C4-2B (cell line): ENCODE measurements around the gene ACVR2A.

ENCODE experiments used
- CTCF ChIP-seq: fragments of 450-650 bp; conservative IDR thresholded peaks from 2 replicates; pipeline ENCODE4 v1.5.1; 2017; ENCODE audit warnings: mild to moderate bottlenecking
- ZFX ChIP-seq: fragments of 450-650 bp; IDR thresholded peaks from 2 replicates; pipeline ENCODE4 v1.6.1; 2017

GRCh38 chr2:147945660-147946059 is 100.8 kb downstream of the ACVR2A start:
- TF ChIP-seq CTCF, result no peak
- no peak for TF ChIP-seq ZFX
